K562 (cell line): ENCODE results near the gene AIG1. TPM values are rescaled to one million over a fixed set of nuclear protein-coding genes. Genes with fewer than 3 reads are reported as not detected.

Experiments used
- ATAC-seq: fragments of 200-7000 bp; cut with Tn5 transposase; 3 replicates; pipeline ENCODE4 v1.9.1; 2020; ENCODE audit warnings: moderate library complexity
- BruUV-seq: library from RNA; stranded (reverse); fragments of 400-500 nt; replicated peaks from 2 replicates; lab custom pipeline; 2021; lab: Mats Ljungman, UMichigan
- CTCF ChIA-PET: fragments of 300-600 bp; formaldehyde crosslinking; extraction: SDS; loops from one replicate; lab custom pipeline; 2021; ENCODE audit warnings: low intra/inter-chr PET ratio; lab: Yijun Ruan, JAX
- POLR2A ChIA-PET: fragments of 300-600, 350-650 bp; sonication (Branson Sonifier 250); formaldehyde crosslinking; extraction: SDS; loops from one replicate; lab custom pipeline; 2021; ENCODE audit warnings: antibody characterized with exemption, inconsistent platforms; lab: Yijun Ruan, JAX
- DNase-seq, 4 experiments: peaks; one replicate each; pipeline versions ENCODE4 v3.0.0 to v3.0.0-alpha.2; 2011 to 2018; ENCODE audit warnings: low spot score in 3 of 4, mixed read lengths in 3 of 4; ENCODE audit errors: extremely low read depth in 1 of 4
- FAIRE-seq: peaks from 2 replicates; lab custom pipeline; 2011; peaks lifted over from hg19 to GRCh38; lab: Jason Lieb, UNC
- H2AFZ ChIP-seq: 2 replicates; pipeline ENCODE4 v1.6.0; 2011; ENCODE audit warnings: low read depth, low read length, control low read depth, inconsistent platforms
- H3K27ac ChIP-seq: fragments of 200-600 bp; 3 replicates; pipeline ENCODE4 v1.8.0; 2011; ENCODE audit warnings: low read depth, mild to moderate bottlenecking, control low read depth, inconsistent platforms, low read length, moderate library complexity, mixed read lengths; ENCODE audit errors: extremely low read depth
- H3K27me3 ChIP-seq, 2 experiments: fragments of 300-600 bp in 1 of 2; 2 replicates in 1 of 2; 3 replicates in 1 of 2; pipeline versions ENCODE4 v1.6.0 to v1.8.0; 2011; ENCODE audit warnings: inconsistent platforms in 2 of 2, low read length in 2 of 2, mild to moderate bottlenecking in 1 of 2, mixed read lengths in 1 of 2, moderate library complexity in 1 of 2; ENCODE audit not compliant: control insufficient read depth in 2 of 2, insufficient read depth in 2 of 2
- H3K36me3 ChIP-seq: fragments of 300-600 bp; 3 replicates; pipeline ENCODE4 v1.8.0; 2011; ENCODE audit warnings: mild to moderate bottlenecking, low read length, inconsistent platforms; ENCODE audit not compliant: control insufficient read depth, insufficient read depth
- H3K4me1 ChIP-seq, 2 experiments: fragments of 200-600 bp in 1 of 2; replicated peaks in 1 of 2; 2 replicates in 1 of 2; 3 replicates in 1 of 2; pipeline versions ENCODE4 v1.5.1 to v1.8.0; 2011; ENCODE audit warnings: inconsistent platforms in 2 of 2, low read length in 2 of 2, mild to moderate bottlenecking in 1 of 2, mixed read lengths in 1 of 2, moderate library complexity in 1 of 2; ENCODE audit not compliant: control insufficient read depth in 2 of 2, insufficient read depth in 2 of 2
- H3K4me2 ChIP-seq: 2 replicates; pipeline ENCODE4 v1.6.1; 2011; ENCODE audit warnings: low read length, control low read depth, inconsistent platforms, mixed read lengths; ENCODE audit not compliant: insufficient read depth
- H3K4me3 ChIP-seq: fragments of 200-600 bp; sonication (generic), shearing (Covaris generic); 2 replicates; pipeline ENCODE4 v1.5.1; 2016; ENCODE audit warnings: control low read depth, inconsistent platforms
- H3K79me2 ChIP-seq: fragments of 200-600 bp; 3 replicates; pipeline ENCODE4 v1.8.0; 2011; ENCODE audit warnings: low read length, inconsistent platforms; ENCODE audit not compliant: control insufficient read depth, insufficient read depth
- H3K9ac ChIP-seq, 2 experiments: 2 replicates each; pipeline versions ENCODE4 v1.6.0 to v1.6.1; 2011; ENCODE audit warnings: low read depth in 2 of 2, low read length in 2 of 2, control low read depth in 1 of 2, inconsistent platforms in 1 of 2, mild to moderate bottlenecking in 1 of 2, mixed read lengths in 1 of 2; ENCODE audit not compliant: insufficient read depth in 1 of 2
- H3K9me1 ChIP-seq: one replicate; pipeline ENCODE4 v1.6.0; 2011; ENCODE audit warnings: inconsistent platforms, mild to moderate bottlenecking, low read length, moderate library complexity; ENCODE audit not compliant: control insufficient read depth, insufficient read depth
- H3K9me3 ChIP-seq: replicated peaks from 2 replicates; pipeline ENCODE4 v1.5.1; 2011; ENCODE audit warnings: low read depth, low read length, inconsistent platforms; ENCODE audit not compliant: control insufficient read depth, insufficient read depth
- H4K20me1 ChIP-seq: replicated peaks from 2 replicates; pipeline ENCODE4 v1.6.1; 2011; ENCODE audit warnings: low read length, inconsistent platforms, mixed read lengths; ENCODE audit not compliant: control insufficient read depth, insufficient read depth
- CTCF ChIP-seq, 3 experiments: IDR thresholded peaks in 2 of 3; conservative IDR thresholded peaks in 1 of 3; 2 replicates each; pipeline ENCODE4 v1.5.1; 2011 to 2012; ENCODE audit warnings: low read length in 3 of 3, mild to moderate bottlenecking in 3 of 3, control low read depth in 2 of 3, improper control_type of control experiment in 1 of 3, inconsistent platforms in 1 of 3, low read depth in 1 of 3, mixed read lengths in 1 of 3, moderate library complexity in 1 of 3; ENCODE audit not compliant: insufficient read depth in 2 of 3
- JUND ChIP-seq, 2 experiments: IDR thresholded peaks; 2 replicates in 1 of 2; 3 replicates in 1 of 2; pipeline ENCODE4 v1.6.1; 2011; ENCODE audit warnings: borderline replicate concordance in 2 of 2, low read depth in 2 of 2, low read length in 2 of 2, improper control_type of control experiment in 1 of 2, missing biosample characterization in 1 of 2, missing genetic modification characterization in 1 of 2, missing genetic modification reagents in 1 of 2
- MAFF ChIP-seq: IDR thresholded peaks from 2 replicates; pipeline ENCODE4 v1.6.1; 2012; ENCODE audit warnings: low read length, improper control_type of control experiment
- SIN3B ChIP-seq: fragments of 450-650 bp; IDR thresholded peaks from 2 replicates; pipeline ENCODE4 v1.6.1; 2017; ENCODE audit warnings: low read depth, mild to moderate bottlenecking, moderate library complexity
- ZNF316 ChIP-seq: fragments of 450-650 bp; IDR thresholded peaks from 2 replicates; pipeline ENCODE4 v1.6.1; 2016
- WGBS: fragments of 100-300 bp; shearing (Covaris generic); methylation state at CpG from one replicate; pipeline ENCODE4 v1.1.6; 2016; ENCODE audit warnings: low coverage, mixed read lengths; ENCODE audit not compliant: insufficient coverage; ENCODE audit errors: missing lambda C conversion rate; 5-methylcytosine and 5-hydroxymethylcytosine counted together
- in situ Hi-C: fragments of 300-500 bp; cut with MboI; formaldehyde crosslinking; loops from 4 replicates; pipeline ENCODE4 v1.15.0; 2018; ENCODE audit warnings: inconsistent platforms, mixed read lengths
- intact Hi-C: fragments of 100-400 bp; cut with micrococcal nuclease; formaldehyde crosslinking; loops from 2 replicates; pipeline ENCODE4 v1.14.2; 2022
- polyA plus RNA-seq, 8 experiments: library from polyadenylated mRNA; depleted of rRNA in 4 of 8; stranded (reverse) in 5 of 8; unstranded in 3 of 8; fragments of >200 nt; fragmentation: Nextera tagmentation in 2 of 8; fragmentation: Illumina TruSeq in 1 of 8; extraction: Ambion mirVana in 2 of 8; extraction: Trizol in 1 of 8; gene quantifications; 2 replicates each; pipeline versions ENCODE4 v1.2.1 to v1.2.3, GENCODE V29; 2011 to 2014; ENCODE audit warnings: inconsistent platforms in 1 of 8, missing spikeins in 1 of 8
- total RNA-seq, 7 experiments: library from RNA; depleted of rRNA in 6 of 7; stranded (reverse); fragments of >200 nt in 6 of 7; fragmentation: Illumina TruSeq in 2 of 7; extraction: Trizol in 2 of 7; gene quantifications; 2 replicates each; pipeline versions ENCODE4 v1.2.1 to v1.2.3, GENCODE V29; 2011 to 2021; ENCODE audit warnings: low replicate concordance in 1 of 7

The AIG1 gene
- total and polyA plus RNA-seq, 9 of the 15 experiments (the other 6 are each of a cell fraction or from before 2014, with no cell fraction given): 74.8 to 333 (median 127) TPM

GRCh38 chr6:143267760-143268159, 207.1 kb downstream of the AIG1 start:
- WGBS: 45% methylated on average over 2 of the region's 2 CpGs
- no TSS peak for BruUV-seq
- H3K79me2 ChIP-seq: no peaks in the 10 kb centered on the region
- CTCF ChIA-PET: no interaction called here
- H3K9ac ChIP-seq: no peak overlapping the region
- in situ Hi-C loops (no loop called here), intact Hi-C loops (no loop called here)
- FAIRE-seq: no peak
- peak; percentile 64 for ATAC-seq
- no peaks in the 10 kb centered on the region for H3K27me3 ChIP-seq
- TF ChIP-seq CTCF (IDR thresholded peaks at IDR 0.05 in 2 of 3, conservative IDR thresholded peaks at IDR 0.05 in 1 of 3; ENCODE audit: insufficient read depth in 2 of 3, low read depth in 1 of 3, low read length in 3 of 3) (peak in 1 of 3 experiments; percentile 16; a peak in 1 of 6 replicates), SIN3B (no peak)
- no peaks in the 10 kb centered on the region for H3K9me1 ChIP-seq
- no peak overlapping the region for H3K4me2 ChIP-seq
- POLR2A ChIA-PET: no interaction called here
- peaks cover 6% of the 10 kb centered on the region; the same call in 1 of the 3 replicates for H3K36me3 ChIP-seq
- H2AFZ ChIP-seq: no peak overlapping the region
- H3K4me3 ChIP-seq: no peak overlapping the region
- H3K9me3 ChIP-seq: no peaks in the 10 kb centered on the region
- H4K20me1 ChIP-seq: no peaks in the 10 kb centered on the region
- no peak overlapping the region for H3K27ac ChIP-seq
- DNase-seq: no peak
- no peaks in the 10 kb centered on the region for H3K4me1 ChIP-seq

- H3K36me3 ChIP-seq: peaks cover 6% of the 10 kb centered on the region; the same call in 1 of the 3 replicates
- ChIA-PET POLR2A (no interaction called here), CTCF (no interaction called here)
- intact Hi-C loops (no loop called here), in situ Hi-C loops (no loop called here)
- H3K79me2 ChIP-seq: no peaks in the 10 kb centered on the region
- TF ChIP-seq MAFF (0 out of 2 replicates have a peak, but pooled peaks have one; percentile 2), JUND (IDR thresholded peaks at IDR 0.05; ENCODE audit: borderline replicate concordance, low read depth, low read length) (no peak), JUND (tag; IDR thresholded peaks at IDR 0.05; ENCODE audit: borderline replicate concordance, low read depth, low read length) (no peak), ZNF316 (peak; percentile 23; the same call in 1 of the 2 replicates)
- H3K9me3 ChIP-seq: no peaks in the 10 kb centered on the region
- no peaks in the 10 kb centered on the region for H4K20me1 ChIP-seq
- H3K9me1 ChIP-seq: no peaks in the 10 kb centered on the region
- H3K4me3 ChIP-seq: no peak overlapping the region
- H3K27ac ChIP-seq: no peak overlapping the region
- H2AFZ ChIP-seq: no peak overlapping the region
- no peak overlapping the region for H3K4me2 ChIP-seq
- FAIRE-seq (no peak), DNase-seq (no peak), ATAC-seq (no peak)
- no peaks in the 10 kb centered on the region for H3K4me1 ChIP-seq
- WGBS: 65% methylated on average over 1 of the region's 1 CpG
- no peaks in the 10 kb centered on the region for H3K27me3 ChIP-seq
- no TSS peak for BruUV-seq
- H3K9ac ChIP-seq: no peak overlapping the region
Observed at GRCh38 chr6:143268439-143268838, 207.8 kb downstream of the AIG1 start.
